HG03520 (cell line): ENCODE measurements around the gene EGR2.
"Not testable (repeated sequence)": the region's sequence is repeated elsewhere in the genome, so short reads cannot be mapped to it uniquely, and the experiment has no call there.

ENCODE experiments used
- ATAC-seq: cut with Tn5 transposase; IDR thresholded peaks from one replicate; pipeline ENCODE4 v1.9.1; 2021; ENCODE audit warnings: mild to moderate bottlenecking, moderate library complexity; ENCODE audit not compliant: unreplicated experiment

EGR2 gene

DNA sequence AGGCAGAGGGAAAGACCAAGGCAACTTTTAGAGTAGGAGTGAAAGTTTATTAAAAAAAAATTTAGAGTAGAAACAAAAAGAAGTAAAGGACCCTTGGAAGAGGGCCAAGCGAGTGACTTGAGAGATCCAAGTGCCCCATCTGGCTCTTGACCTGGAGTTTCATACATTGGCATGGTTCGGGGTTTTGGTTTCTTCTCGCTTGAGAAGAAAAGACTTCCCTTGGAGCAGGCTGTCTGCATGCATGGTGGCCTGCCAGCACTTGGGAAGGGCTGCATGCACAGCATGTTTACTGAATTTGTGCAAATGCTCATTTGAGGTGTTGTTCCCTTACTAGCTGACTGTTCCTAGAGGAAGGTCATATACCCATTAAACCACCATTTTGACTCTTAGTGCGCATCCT is 20.4 kb downstream of the EGR2 start:
- no peak for ATAC-seq

DNA sequence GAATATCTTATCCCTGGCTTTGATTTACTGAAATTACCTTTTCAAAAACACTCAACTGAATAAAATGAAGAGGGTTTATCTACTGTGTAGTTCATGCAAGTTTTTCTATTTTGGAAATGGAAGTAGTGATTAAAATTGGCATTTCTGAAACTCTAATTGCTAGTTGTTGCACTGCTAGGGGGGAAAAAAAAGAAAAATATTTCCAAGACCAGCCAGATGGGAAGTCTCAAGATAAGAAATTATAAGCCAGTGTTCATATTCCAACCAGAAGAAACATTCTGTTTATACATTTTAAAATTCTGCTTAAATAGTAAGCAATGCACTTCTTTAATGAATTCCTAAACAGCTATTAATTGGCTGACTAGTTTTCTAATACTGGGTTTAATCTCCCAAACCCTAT is 21.1 kb downstream of the EGR2 start:
- ATAC-seq: no peak

GRCh38 chr10:62794306-62794705 is 21.9 kb downstream of the EGR2 start:
- ATAC-seq: no peak

DNA sequence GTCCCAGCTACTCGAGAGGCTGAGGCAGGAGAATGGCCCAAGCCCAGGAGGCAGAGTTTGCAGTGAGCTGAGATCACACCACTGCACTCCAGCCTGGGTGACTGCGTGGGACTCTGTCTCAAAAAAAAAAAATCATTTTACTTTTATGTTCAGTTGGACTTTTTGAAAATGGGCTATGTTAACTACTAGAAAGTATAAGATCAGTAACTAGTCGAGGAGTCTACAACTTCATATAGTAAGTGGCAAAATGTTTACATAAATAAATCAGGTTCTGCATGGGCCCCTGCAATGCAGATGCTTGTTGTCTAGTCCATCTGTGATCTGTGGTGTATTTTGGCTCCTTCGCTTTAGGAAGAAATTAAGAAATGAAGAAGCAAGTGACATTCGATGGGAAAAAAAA is 23.9 kb downstream of the EGR2 start:
- no peak for ATAC-seq

DNA sequence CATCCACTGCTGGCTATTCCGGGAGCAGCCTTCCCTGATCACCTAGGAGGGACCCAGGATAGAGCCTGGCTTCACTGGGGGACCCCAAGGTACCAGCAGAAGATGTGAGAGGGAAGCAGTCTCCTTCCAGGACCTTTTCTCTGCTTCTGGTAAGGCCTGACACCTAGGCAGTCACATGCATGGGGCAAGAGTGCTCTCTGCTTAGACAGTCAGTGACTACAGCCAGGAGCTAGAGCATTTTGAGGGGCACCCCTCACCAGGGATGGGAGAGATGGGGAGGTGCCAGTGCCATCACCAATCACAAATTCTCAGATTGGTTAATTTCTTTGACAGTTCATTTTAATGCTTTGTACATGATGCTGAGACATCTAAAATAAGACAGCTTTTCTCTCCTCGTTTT is 25.6 kb downstream of the EGR2 start:
- no peak for ATAC-seq

- no peak for ATAC-seq
These were observed 26.1 kb downstream of the EGR2 start for GRCh38 chr10:62790019-62790555.

DNA sequence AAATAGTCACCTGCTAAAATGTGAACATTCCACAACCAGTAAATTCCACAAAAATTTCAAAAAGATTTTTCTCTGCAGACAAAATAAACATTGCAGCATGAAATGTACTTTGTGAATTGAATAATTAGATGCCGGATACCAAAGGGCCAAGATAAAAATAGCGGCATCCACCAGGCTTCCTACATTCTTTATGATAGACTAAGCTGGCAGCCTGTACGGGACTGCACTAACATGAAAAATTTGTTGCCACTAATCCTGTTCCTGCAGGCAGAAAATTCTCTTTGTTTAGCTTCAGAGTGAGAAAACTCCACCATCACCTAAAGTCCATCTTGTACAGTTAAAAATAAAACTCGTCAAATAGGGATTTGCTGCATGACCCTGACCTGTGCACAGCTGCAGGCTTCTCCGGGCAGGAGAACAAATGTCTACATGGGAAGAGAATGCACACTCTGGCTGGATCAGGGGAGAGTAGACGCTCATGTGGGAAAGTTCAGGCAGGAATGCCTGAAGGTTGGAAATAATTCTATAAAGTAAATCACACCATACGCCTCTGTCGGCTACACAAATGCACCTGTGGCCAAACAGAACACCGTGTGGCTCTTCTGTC is 27.2 kb downstream of the EGR2 start:
- no peak for ATAC-seq

GRCh38 chr10:62788285-62788684 is 27.9 kb downstream of the EGR2 start:
- not testable (repeated sequence) for ATAC-seq

DNA sequence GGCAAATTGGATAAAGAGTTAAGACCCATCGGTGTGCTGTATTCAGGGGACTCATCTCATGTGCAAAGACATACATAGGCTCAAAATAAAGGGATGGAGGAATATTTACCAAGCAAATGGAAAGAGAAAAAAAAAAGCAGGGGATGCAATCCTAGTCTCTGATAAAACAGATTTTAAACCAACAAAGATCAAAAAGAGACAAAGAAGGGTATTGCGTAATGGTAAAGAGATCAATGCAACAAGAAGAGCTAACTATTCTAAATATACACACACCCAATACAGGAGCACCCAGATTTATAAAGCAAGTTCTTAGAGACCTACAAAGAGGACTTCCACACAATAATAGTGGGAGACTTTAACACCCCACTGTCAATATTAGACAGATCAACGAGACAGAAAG is 31.6 kb downstream of the EGR2 start:
- ATAC-seq: not testable (repeated sequence)

GRCh38 chr10:62779487-62780248 is 36.5 kb downstream of the EGR2 start:
- peak; percentile 90 for ATAC-seq

GRCh38 chr10:62778125-62778524 is 38.0 kb downstream of the EGR2 start:
- no peak for ATAC-seq

DNA sequence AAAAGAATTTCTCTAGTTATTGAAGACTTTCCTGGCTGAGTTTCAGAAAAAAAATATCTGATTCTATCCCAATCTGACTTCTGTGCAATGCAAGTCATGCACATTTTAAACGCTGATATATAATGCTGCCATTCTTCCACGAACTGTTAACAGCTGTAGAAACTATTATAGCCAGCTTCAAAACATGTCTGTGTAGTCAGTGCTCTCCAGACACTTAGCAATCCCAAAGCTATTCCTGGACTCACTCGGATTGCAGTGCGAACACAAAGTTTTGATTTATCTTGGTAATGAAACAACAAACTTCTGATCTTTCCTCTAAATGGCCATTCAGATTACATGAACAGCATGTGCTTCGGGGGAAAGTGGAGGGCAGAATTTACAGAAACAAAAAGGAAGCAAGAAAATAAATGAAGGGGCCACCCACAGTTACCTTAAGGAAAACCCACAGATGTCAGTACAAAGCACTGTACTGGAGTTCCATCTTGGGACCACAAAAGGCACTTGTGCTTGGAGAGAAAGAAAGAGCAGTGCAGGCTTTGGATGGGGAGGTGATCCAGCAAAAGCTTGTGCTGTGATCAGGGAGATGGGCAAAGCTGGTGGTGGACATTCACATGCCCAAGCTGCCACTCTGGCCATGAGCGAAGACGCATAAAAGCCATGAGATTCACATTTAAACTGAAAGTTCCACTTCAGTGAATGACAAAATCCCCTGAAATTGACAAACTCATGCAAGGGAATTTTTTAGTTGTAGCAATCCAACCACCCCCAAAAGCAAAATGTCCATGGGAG is 43.8 kb downstream of the EGR2 start:
- no peak for ATAC-seq

GRCh38 chr10:62769574-62770242 is 46.5 kb downstream of the EGR2 start:
- ATAC-seq: peak; percentile 59

DNA sequence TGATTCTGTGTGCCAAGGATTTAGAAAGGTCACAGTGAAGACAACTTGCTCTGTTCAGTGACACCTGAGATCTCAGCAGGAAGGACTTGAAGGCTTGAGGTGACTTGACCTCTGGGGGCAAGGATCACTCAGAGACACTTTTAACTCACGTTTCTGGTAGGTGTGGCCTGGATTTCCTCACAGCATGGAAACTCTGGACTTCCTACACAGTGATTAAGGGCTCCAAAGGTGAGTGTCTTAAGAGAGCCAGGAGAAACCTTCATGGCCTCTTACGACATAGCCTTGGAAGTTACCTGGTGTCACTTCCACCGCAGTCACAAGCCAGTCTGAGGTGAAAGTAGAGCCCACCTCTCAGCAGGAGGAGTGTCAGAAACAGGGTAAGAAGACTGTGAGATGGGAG is 49.8 kb downstream of the EGR2 start:
- no peak for ATAC-seq

- no peak for ATAC-seq
These were observed 50.4 kb downstream of the EGR2 start for GRCh38 chr10:62765726-62766125.

GRCh38 chr10:62764011-62764410 is 52.2 kb downstream of the EGR2 start:
- ATAC-seq: no peak

- ATAC-seq: no peak
These were observed 53.0 kb downstream of the EGR2 start for GRCh38 chr10:62763155-62763554.
